Sigmoid colon (tissue), 3 donors: ENCODE data around the gene C4orf33.

ENCODE experiments used
- CTCF ChIP-seq, 4 experiments: fragments of 450-650 bp in 3 of 4; fragments of 200-600 bp in 1 of 4; IDR thresholded peaks; one replicate each; pipeline ENCODE4 v1.5.1; 2016 to 2019; ENCODE audit warnings: antibody characterized with exemption in 4 of 4, mild to moderate bottlenecking in 3 of 4, moderate library complexity in 2 of 4
- POLR2A ChIP-seq, 2 donors: fragments of 450-650 bp; IDR thresholded peaks; one replicate each; pipeline ENCODE4 v1.6.1; 2016; ENCODE audit warnings: antibody characterized with exemption in 2 of 2, mild to moderate bottlenecking in 2 of 2, moderate library complexity in 2 of 2

GRCh38 chr4:129064717-129065116 lies 31.2 kb upstream of the C4orf33 start:
- TF ChIP-seq CTCF (IDR thresholded peaks at IDR 0.05) (no peak), POLR2A (IDR thresholded peaks at IDR 0.05) (no peak)
